IMR-90 (cell line): Measurements from ENCODE around the gene ATP1B1. TPM values are rescaled to one million over a fixed set of nuclear protein-coding genes. Genes with fewer than 3 reads are reported as not detected.

Source experiments
- ATAC-seq: fragments of 200-7000 bp; cut with Tn5 transposase; 2 replicates; pipeline ENCODE4 v1.9.1; 2020; ENCODE audit warnings: low read depth, mild to moderate bottlenecking, moderate library complexity
- BruUV-seq: library from RNA; stranded (reverse); fragments of 400-500 nt; replicated peaks from 2 replicates; lab custom pipeline; 2021; lab: Mats Ljungman, UMichigan
- CTCF ChIA-PET: fragments of 300-600 bp; formaldehyde crosslinking; extraction: SDS; loops from one replicate; lab custom pipeline; 2021; ENCODE audit warnings: antibody characterized with exemption; lab: Yijun Ruan, JAX
- POLR2A ChIA-PET: fragments of 300-600 bp; sonication (Branson Sonifier 250); formaldehyde crosslinking; loops from one replicate; lab custom pipeline; 2022; ENCODE audit warnings: antibody characterized with exemption; ENCODE audit not compliant: unreplicated experiment; lab: Charles Lee
- DNase-seq: peaks from one replicate; pipeline ENCODE4 v3.0.0; 2013
- H2AFZ ChIP-seq: replicated peaks from 2 replicates; pipeline ENCODE3; 2013; ENCODE audit warnings: low read length, mild to moderate bottlenecking; ENCODE audit not compliant: poor library complexity
- H2AK5ac ChIP-seq: 2 replicates; pipeline ENCODE4 v1.6.1; 2013; ENCODE audit warnings: low read depth, low read length, inconsistent platforms
- H2AK9ac ChIP-seq: replicated peaks from 2 replicates; pipeline ENCODE3; 2013; ENCODE audit warnings: mild to moderate bottlenecking, low read depth, low read length, moderate library complexity; ENCODE audit not compliant: poor library complexity
- H2BK120ac ChIP-seq: 2 replicates; pipeline ENCODE4 v1.6.1; 2013; ENCODE audit warnings: low read depth, low read length, inconsistent platforms
- H2BK15ac ChIP-seq: 3 replicates; pipeline ENCODE4 v1.6.1; 2013; ENCODE audit warnings: low read depth, low read length, inconsistent platforms
- H2BK20ac ChIP-seq: 2 replicates; pipeline ENCODE4 v1.6.1; 2013; ENCODE audit warnings: low read depth, mild to moderate bottlenecking, inconsistent platforms, low read length, moderate library complexity
- H2BK5ac ChIP-seq: 2 replicates; pipeline ENCODE4 v1.6.1; 2013; ENCODE audit warnings: mild to moderate bottlenecking, low read depth, low read length, inconsistent platforms; ENCODE audit not compliant: poor library complexity, severe bottlenecking
- H3K14ac ChIP-seq: replicated peaks from 2 replicates; pipeline ENCODE4 v1.6.1; 2013; ENCODE audit warnings: low read depth, low read length, inconsistent platforms
- H3K18ac ChIP-seq: 2 replicates; pipeline ENCODE4 v1.6.1; 2013; ENCODE audit warnings: low read depth, low read length, control low read depth
- H3K23ac ChIP-seq: 2 replicates; pipeline ENCODE4 v1.6.1; 2013; ENCODE audit warnings: low read depth, low read length, inconsistent platforms
- H3K27ac ChIP-seq: 2 replicates; pipeline ENCODE4 v1.5.1; 2013; ENCODE audit warnings: mild to moderate bottlenecking, control low read depth, low read length; ENCODE audit not compliant: insufficient read depth
- H3K27me3 ChIP-seq: 2 replicates; pipeline ENCODE4 v1.6.1; 2013; ENCODE audit warnings: low read length; ENCODE audit not compliant: control insufficient read depth, insufficient read depth
- H3K36me3 ChIP-seq: 2 replicates; pipeline ENCODE4 v1.6.1; 2013; ENCODE audit warnings: low read length, mixed read lengths; ENCODE audit not compliant: control insufficient read depth, insufficient read depth
- H3K4ac ChIP-seq: 2 replicates; pipeline ENCODE4 v1.6.1; 2013; ENCODE audit warnings: low read depth, low read length, inconsistent platforms
- H3K4me1 ChIP-seq: 2 replicates; pipeline ENCODE4 v1.6.1; 2013; ENCODE audit warnings: low read length, mixed read lengths; ENCODE audit not compliant: control insufficient read depth, insufficient read depth
- H3K4me2 ChIP-seq: 2 replicates; pipeline ENCODE4 v1.6.1; 2013; ENCODE audit warnings: low read depth, mild to moderate bottlenecking, control low read depth, low read length, moderate library complexity
- H3K4me3 ChIP-seq: 2 replicates; pipeline ENCODE4 v1.5.1; 2013; ENCODE audit warnings: low read depth, mild to moderate bottlenecking, control low read depth, low read length, moderate library complexity; ENCODE audit not compliant: insufficient read depth
- H3K56ac ChIP-seq: 2 replicates; pipeline ENCODE4 v1.6.1; 2013; ENCODE audit warnings: low read length, inconsistent platforms; ENCODE audit not compliant: insufficient read depth; ENCODE audit errors: extremely low read depth
- H3K79me1 ChIP-seq, 2 experiments: 2 replicates each; pipeline ENCODE4 v1.6.1; 2013; ENCODE audit warnings: low read length in 2 of 2, inconsistent platforms in 1 of 2, low read depth in 1 of 2
- H3K9ac ChIP-seq: 2 replicates; pipeline ENCODE4 v1.6.1; 2013; ENCODE audit warnings: low read depth, low read length, control low read depth
- H3K9me1 ChIP-seq: 2 replicates; pipeline ENCODE4 v1.6.1; 2013; ENCODE audit warnings: low read length, inconsistent platforms; ENCODE audit not compliant: insufficient read depth
- H3K9me3 ChIP-seq: 2 replicates; pipeline ENCODE4 v1.6.1; 2013; ENCODE audit warnings: low read length; ENCODE audit not compliant: control insufficient read depth, insufficient read depth
- H4K20me1 ChIP-seq: 2 replicates; pipeline ENCODE4 v1.6.1; 2013; ENCODE audit warnings: low read length, inconsistent platforms; ENCODE audit not compliant: insufficient read depth
- H4K5ac ChIP-seq: 2 replicates; pipeline ENCODE4 v1.6.1; 2013; ENCODE audit warnings: mild to moderate bottlenecking, low read depth, low read length, control low read depth
- H4K8ac ChIP-seq, 2 experiments: 2 replicates each; pipeline ENCODE4 v1.6.1; 2013; ENCODE audit warnings: low read depth in 2 of 2, low read length in 2 of 2, control low read depth in 1 of 2, inconsistent platforms in 1 of 2
- H4K91ac ChIP-seq: 2 replicates; pipeline ENCODE4 v1.6.1; 2013; ENCODE audit warnings: low read depth, low read length, inconsistent platforms; ENCODE audit not compliant: insufficient read depth
- BHLHE40 ChIP-seq: fragments of 150-350 bp; IDR thresholded peaks from 2 replicates; pipeline ENCODE4 v1.6.1; 2016; ENCODE audit warnings: mild to moderate bottlenecking, low read depth, low read length
- CHD1 ChIP-seq: IDR thresholded peaks from 2 replicates; pipeline ENCODE4 v1.6.1; 2012; ENCODE audit warnings: low read depth, low read length, improper control_type of control experiment
- ELK1 ChIP-seq: fragments of 150-350 bp; IDR thresholded peaks from 2 replicates; pipeline ENCODE4 v1.6.1; 2016; ENCODE audit warnings: low read depth, mild to moderate bottlenecking, low read length, moderate library complexity, borderline replicate concordance
- FOS ChIP-seq: fragments of 150-350 bp; IDR thresholded peaks from 2 replicates; pipeline ENCODE4 v1.6.1; 2016; ENCODE audit warnings: low read depth, low read length
- MAFK ChIP-seq: IDR thresholded peaks from 2 replicates; pipeline ENCODE4 v1.6.1; 2012; ENCODE audit warnings: low read depth, low read length, improper control_type of control experiment
- MAZ ChIP-seq: IDR thresholded peaks from 2 replicates; pipeline ENCODE4 v1.6.1; 2012; ENCODE audit warnings: low read depth, mild to moderate bottlenecking, low read length, improper control_type of control experiment, moderate library complexity, borderline replicate concordance
- MXI1 ChIP-seq: IDR thresholded peaks from 2 replicates; pipeline ENCODE4 v1.6.1; 2012; ENCODE audit warnings: low read depth, mild to moderate bottlenecking, low read length, moderate library complexity, borderline replicate concordance
- RAD21 ChIP-seq: IDR thresholded peaks from 2 replicates; pipeline ENCODE4 v1.6.1; 2012; ENCODE audit warnings: low read length, improper control_type of control experiment
- RCOR1 ChIP-seq: IDR thresholded peaks from 2 replicates; pipeline ENCODE4 v1.6.1; 2012; ENCODE audit warnings: mild to moderate bottlenecking, low read length, improper control_type of control experiment; ENCODE audit not compliant: insufficient replicate concordance
- RFX5 ChIP-seq: IDR thresholded peaks from 2 replicates; pipeline ENCODE4 v1.8.0; 2012; ENCODE audit warnings: low read depth, mild to moderate bottlenecking, low read length, moderate library complexity
- SMC3 ChIP-seq: fragments of 150-350 bp; IDR thresholded peaks from 2 replicates; pipeline ENCODE4 v1.6.1; 2016; ENCODE audit warnings: low read depth, mild to moderate bottlenecking, antibody characterized with exemption, low read length, moderate library complexity
- USF2 ChIP-seq: fragments of 150-350 bp; IDR thresholded peaks from 2 replicates; pipeline ENCODE4 v1.6.1; 2017; ENCODE audit warnings: mild to moderate bottlenecking, antibody characterized with exemption, low read length, low read depth
- WGBS, 2 experiments: methylation state at CpG; one replicate each; pipeline versions ENCODE4 v1.1.5 to v1.1.7; 2013; ENCODE audit warnings: missing lambda C conversion rate in 2 of 2; ENCODE audit not compliant: insufficient read length in 1 of 2; ENCODE audit errors: extremely low coverage in 2 of 2; 5-methylcytosine and 5-hydroxymethylcytosine counted together
- dilution Hi-C: fragments of 300-500 bp; cut with HindIII; formaldehyde crosslinking; loops from one replicate; pipeline ENCODE4 v1.14.3; 2018; ENCODE audit warnings: low sequenced_read_pairs; ENCODE audit not compliant: unreplicated experiment
- in situ Hi-C: fragments of 300-500 bp; cut with MboI; formaldehyde crosslinking; loops from 3 replicates; pipeline ENCODE4 v1.14.3; 2019; ENCODE audit warnings: low sequenced_read_pairs, inconsistent platforms, mixed read lengths
- intact Hi-C: fragments of 100-400 bp; cut with micrococcal nuclease; formaldehyde crosslinking; loops from 2 replicates; pipeline ENCODE4 v1.10.0; 2022
- polyA plus RNA-seq, 3 experiments: library from polyadenylated mRNA; depleted of rRNA; stranded (reverse); fragments of >200 nt; gene quantifications; 2 replicates each; pipeline ENCODE4 v1.2.3, GENCODE V29; 2012; ENCODE audit warnings: low replicate concordance in 1 of 3
- total RNA-seq: library from RNA; depleted of rRNA; stranded (reverse); fragments of >200 nt; gene quantifications from 2 replicates; pipeline ENCODE4 v1.2.3, GENCODE V29; 2012

The ATP1B1 gene
- total and polyA plus RNA-seq, 2 of the 4 experiments (the other 2 are of a cell fraction), result 14.5 to 22.1 TPM

DNA sequence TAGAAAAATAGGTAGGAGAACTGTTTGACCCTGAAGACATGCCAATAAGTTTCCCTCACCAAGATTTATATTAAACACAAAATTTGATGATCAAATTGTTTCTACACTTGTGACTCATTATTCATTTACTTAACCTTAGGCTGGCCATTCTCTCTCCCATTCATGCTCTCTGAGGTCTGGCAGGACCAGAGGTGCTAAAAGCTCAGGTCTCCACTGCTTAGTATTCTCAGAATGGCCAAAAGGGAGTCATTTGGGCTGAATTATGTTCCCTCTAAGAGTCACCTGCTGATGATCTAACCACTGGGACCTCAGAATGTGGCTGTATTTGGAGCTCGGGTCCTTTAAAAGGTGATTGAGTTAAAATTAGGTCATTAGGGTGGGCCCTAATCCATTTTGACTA, 47.1 kb upstream of the ATP1B1 start (continued):
- TF ChIP-seq FOS (no peak), BHLHE40 (no peak), CHD1 (no peak), MXI1 (no peak), RAD21 (no peak), SMC3 (no peak)

DNA sequence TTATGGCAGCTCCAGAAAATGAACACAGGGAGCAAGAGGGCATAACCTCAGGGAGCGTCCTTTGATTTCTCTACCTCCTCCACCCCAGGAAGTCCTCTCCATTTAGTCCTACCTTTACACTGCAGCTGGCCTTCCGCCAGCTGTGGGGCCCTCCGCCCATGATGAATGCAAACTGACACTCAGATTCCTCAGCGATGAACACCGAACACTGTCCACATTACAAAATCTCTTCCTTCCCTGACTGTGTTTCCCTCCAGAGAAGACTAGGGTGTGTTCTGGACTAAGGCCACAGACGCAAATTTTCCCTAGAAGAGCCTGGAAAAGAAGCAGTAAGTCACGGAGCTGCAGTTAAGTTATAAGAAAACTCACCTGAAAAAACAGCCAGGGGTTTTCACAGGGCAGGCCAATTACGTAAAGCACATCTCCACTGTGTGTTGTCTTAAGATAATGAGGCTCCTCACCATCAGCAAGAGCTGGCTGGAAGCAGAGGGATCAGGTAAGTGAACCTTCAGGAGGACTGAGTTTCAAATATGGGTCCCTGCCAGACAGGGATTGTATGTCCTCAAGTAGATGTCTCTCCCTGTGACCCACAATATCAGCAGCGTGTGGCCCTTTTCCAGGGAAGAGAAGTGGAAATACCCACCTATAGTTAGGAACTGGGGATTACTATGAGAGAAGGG, 46.3 kb upstream of the ATP1B1 start:
- dilution Hi-C loops, result no loop called here
- Histone ChIP-seq H2BK5ac (no peak overlapping the region), H2BK20ac (no peak overlapping the region), H4K8ac (no peak overlapping the region), H2AK9ac (no peak overlapping the region), H2AK5ac (no peak overlapping the region), H2BK120ac (no peak overlapping the region), H3K18ac (no peak overlapping the region), H3K4me3 (no peak overlapping the region), H2AFZ (no peak overlapping the region), H3K56ac (no peak overlapping the region), H3K36me3 (no peaks in the 10 kb centered on the region), H2BK15ac (no peak overlapping the region), H3K4ac (no peak overlapping the region), H3K4me2 (no peak overlapping the region), H4K91ac (no peak overlapping the region), H3K27ac (no peak overlapping the region), H3K9ac (no peak overlapping the region), H3K9me3 (peaks cover 2% of the 10 kb centered on the region; the same call in 1 of the 2 replicates), H3K23ac (no peak overlapping the region), H4K20me1 (no peaks in the 10 kb centered on the region), H4K5ac (no peak overlapping the region), H3K27me3 (no peaks in the 10 kb centered on the region), H3K14ac (no peak overlapping the region), H3K79me1 (no peaks in the 10 kb centered on the region), H3K9me1 (no peaks in the 10 kb centered on the region), H3K4me1 (no peaks in the 10 kb centered on the region)
- ChIA-PET POLR2A (no interaction called here), CTCF (no interaction called here)
- TF ChIP-seq RAD21 (no peak), MAZ (no peak), MXI1 (no peak), USF2 (no peak), MAFK (no peak), RFX5 (no peak), RCOR1 (no peak), ELK1 (no peak)
- intact Hi-C loops, result no loop called here
- BruUV-seq, result no TSS peak
- in situ Hi-C loops, result no loop called here
- no CpG with 5 or more reads among the region's 9 CpGs for WGBS, 2 experiments
- no peak for ATAC-seq
- DNase-seq, result no peak
